ENCODE results near the gene HDLBP.
"Not testable (repeated sequence)": the region's sequence is repeated elsewhere in the genome, so short reads cannot be mapped to it uniquely, and the experiment has no call there.

GRCh38 chr2:241318830-241319229, 3.4 kb upstream of the HDLBP start:
- TF ChIP-seq CTCF, POLR2A (IDR thresholded peaks at IDR 0.05): not testable (repeated sequence)

Measured in testis (tissue), 2 donors.